ENCODE data around the gene USP17L12.
"Not testable (repeated sequence)": the region's sequence is repeated elsewhere in the genome, so short reads cannot be mapped to it uniquely, and the experiment has no call there.

The USP17L12 gene

DNA sequence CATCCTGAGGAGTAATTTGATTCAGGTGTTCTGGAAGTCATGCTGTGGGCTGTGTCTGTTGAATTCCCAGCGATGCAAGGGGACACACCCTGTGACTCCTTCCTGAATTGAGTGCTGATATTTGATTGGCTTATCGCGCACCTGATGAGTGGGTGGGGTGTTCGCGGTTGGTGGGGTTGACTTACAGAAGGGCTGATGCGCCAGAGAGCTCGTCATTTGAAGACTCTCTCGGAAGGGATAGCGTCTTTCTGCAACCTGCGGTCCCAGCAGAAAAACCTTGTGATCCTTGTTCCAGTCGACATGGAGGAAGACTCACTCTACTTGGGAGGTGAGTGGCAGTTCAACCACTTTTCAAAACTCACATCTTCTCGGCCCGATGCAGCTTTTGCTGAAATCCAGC lies at the start of gene USP17L12:
TSS of gene USP17L12 (plus strand) at position 301 of the 400 bp plus-strand sequence. CDS start at position 301, 0 bp downstream.
- not testable (repeated sequence) for DNase-seq (ENCODE audit: low read depth); H3K4me3 ChIP-seq (ENCODE audit: low read depth, low read length)

DNA sequence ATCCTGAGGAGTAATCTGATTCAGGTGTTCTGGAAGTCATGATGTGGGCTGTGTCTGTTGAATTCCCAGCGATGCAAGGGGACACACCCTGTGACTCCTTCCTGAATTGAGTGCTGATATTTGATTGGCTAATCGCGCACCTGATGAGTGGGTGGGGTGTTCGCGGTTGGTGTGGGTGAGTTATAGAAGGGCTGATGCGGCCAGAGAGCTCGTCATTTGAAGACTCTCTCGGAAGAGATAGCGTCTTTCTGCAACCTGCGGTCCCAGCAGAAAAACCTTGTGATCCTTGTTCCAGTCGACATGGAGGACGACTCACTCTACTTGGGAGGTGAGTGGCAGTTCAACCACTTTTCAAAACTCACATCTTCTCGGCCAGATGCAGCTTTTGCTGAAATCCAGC lies 9.6 kb upstream of the USP17L12 start, which contains the start of gene USP17L10:
TSS of gene USP17L10 (plus strand) at position 301 of the 400 bp plus-strand sequence. CDS start at position 301, 0 bp downstream.
- H3K4me3 ChIP-seq (ENCODE audit: low read depth, low read length); DNase-seq (ENCODE audit: low read depth): not testable (repeated sequence)

DNA sequence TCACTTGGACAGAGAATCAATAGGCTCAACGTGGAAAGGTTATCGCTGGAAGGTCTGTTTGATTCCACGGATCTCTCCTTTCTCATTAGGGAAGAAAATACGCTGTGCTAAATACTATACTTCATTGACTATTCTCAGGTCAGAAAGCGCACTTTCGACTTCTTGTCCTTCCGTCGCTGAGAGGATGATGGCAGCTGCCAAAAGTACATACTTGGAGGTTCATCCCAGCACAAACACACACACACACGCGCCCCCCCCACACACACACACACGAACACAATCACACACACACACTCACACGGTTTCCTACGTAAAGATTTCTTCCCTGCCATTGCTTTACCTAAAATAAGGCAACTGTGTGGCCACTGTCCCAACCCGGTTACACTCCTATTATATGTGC lies 5.3 kb upstream of the USP17L12 start:
- not testable (repeated sequence) for DNase-seq (ENCODE audit: low read depth); H3K4me3 ChIP-seq (ENCODE audit: low read depth, low read length)

DNA sequence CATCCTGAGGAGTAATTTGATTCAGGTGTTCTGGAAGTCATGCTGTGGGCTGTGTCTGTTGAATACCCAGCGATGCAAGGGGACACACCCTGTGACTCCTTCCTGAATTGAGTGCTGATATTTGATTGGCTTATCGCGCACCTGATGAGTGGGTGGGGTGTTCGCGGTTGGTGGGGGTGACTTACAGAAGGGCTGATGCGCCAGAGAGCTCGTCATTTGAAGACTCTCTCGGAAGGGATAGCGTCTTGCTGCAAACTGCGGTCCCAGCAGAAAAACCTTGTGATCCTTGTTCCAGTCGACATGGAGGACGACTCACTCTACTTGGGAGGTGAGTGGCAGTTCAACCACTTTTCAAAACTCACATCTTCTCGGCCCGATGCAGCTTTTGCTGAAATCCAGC lies 4.8 kb upstream of the USP17L12 start, which contains the start of gene USP17L11:
TSS of gene USP17L11 (plus strand) at position 301 of the 400 bp plus-strand sequence. CDS start at position 301, 0 bp downstream.
- H3K4me3 ChIP-seq (ENCODE audit: low read depth, low read length); DNase-seq (ENCODE audit: low read depth): not testable (repeated sequence)

DNA sequence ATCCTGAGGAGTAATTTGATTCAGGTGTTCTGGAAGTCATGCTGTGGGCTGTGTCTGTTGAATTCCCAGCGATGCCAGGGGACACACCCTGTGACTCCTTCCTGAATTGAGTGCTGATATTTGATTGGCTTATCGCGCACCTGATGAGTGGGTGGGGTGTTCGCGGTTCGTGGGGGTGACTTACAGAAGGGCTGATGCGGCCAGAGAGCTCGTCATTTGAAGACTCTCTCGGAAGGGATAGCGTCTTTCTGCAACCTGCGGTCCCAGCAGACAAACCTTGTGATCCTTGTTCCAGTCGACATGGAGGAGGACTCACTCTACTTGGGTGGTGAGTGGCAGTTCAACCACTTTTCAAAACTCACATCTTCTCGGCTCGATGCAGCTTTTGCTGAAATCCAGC lies 4.6 kb downstream of the USP17L12 start, which contains the start of gene USP17L13:
TSS of gene USP17L13 (plus strand) at position 301 of the 400 bp plus-strand sequence. CDS start at position 301, 0 bp downstream.
- not testable (repeated sequence) for H3K4me3 ChIP-seq (ENCODE audit: low read depth, low read length); DNase-seq (ENCODE audit: low read depth)

DNA sequence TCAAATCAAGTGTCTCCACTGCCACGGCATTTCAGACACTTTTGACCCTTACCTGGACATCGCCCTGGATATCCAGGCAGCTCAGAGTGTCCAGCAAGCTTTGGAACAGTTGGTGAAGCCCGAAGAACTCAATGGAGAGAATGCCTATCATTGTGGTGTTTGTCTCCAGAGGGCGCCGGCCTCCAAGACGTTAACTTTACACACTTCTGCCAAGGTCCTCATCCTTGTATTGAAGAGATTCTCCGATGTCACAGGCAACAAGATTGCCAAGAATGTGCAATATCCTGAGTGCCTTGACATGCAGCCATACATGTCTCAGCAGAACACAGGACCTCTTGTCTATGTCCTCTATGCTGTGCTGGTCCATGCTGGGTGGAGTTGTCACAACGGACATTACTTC lies 10.3 kb downstream of the USP17L12 start:
- not testable (repeated sequence) for H3K4me3 ChIP-seq (ENCODE audit: low read depth, low read length); DNase-seq (ENCODE audit: low read depth)

DNA sequence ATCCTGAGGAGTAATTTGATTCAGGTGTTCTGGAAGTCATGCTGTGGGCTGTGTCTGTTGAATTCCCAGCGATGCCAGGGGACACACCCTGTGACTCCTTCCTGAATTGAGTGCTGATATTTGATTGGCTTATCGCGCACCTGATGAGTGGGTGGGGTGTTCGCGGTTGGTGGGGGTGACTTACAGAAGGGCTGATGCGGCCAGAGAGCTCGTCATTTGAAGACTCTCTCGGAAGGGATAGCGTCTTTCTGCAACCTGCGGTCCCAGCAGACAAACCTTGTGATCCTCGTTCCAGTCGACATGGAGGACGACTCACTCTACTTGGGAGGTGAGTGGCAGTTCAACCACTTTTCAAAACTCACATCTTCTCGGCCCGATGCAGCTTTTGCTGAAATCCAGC lies 14.1 kb downstream of the USP17L12 start, which contains the start of gene USP17L15:
TSS of gene USP17L15 (plus strand) at position 301 of the 400 bp plus-strand sequence. CDS start at position 301, 0 bp downstream.
- DNase-seq (ENCODE audit: low read depth); H3K4me3 ChIP-seq (ENCODE audit: low read depth, low read length): not testable (repeated sequence)

DNA sequence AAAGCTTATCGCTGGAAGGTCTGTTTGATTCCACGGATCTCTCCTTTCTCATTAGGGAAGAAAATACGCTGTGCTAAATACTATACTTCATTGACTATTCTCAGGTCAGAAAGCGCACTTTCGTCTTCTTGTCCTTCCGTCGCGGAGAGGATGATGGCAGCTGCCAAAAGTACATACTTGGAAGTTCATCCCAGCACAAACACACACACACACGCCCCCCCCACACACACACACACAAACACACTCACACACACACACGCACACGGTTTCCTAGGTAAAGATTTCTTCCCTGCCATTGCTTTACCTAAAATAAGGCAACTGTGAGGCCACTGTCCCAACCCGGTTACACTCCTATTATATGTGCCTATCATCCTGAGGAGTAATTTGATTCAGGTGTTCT lies 18.5 kb downstream of the USP17L12 start:
- peak; percentile 0 for DNase-seq (ENCODE audit: low read depth)
- not testable (repeated sequence) for H3K4me3 ChIP-seq (ENCODE audit: low read depth, low read length)

GRCh38 chr4:9243579-9243978 lies 23.6 kb downstream of the USP17L12 start, which contains the start of gene USP17L17:
Gene USP17L17, plus strand, starts transcription at chr4:9243879. Its CDS starts 0 bp downstream, at chr4:9243879.
- DNase-seq (ENCODE audit: low read depth); H3K4me3 ChIP-seq (ENCODE audit: low read depth, low read length): not testable (repeated sequence)

GRCh38 chr4:9247953-9248680 lies 28.2 kb downstream of the USP17L12 start, which contains the start of gene USP17L18:
Gene USP17L18, plus strand, starts transcription at chr4:9248630. Its CDS starts 0 bp downstream, at chr4:9248630.
- DNase-seq (ENCODE audit: low read depth): peak; percentile 0
- H3K4me3 ChIP-seq (ENCODE audit: low read depth, low read length): not testable (repeated sequence)

- DNase-seq (ENCODE audit: low read depth): not testable (repeated sequence)
Observed at GRCh38 chr4:9253078-9253477, 33.1 kb downstream of the USP17L12 start, which contains the start of gene USP17L19. Gene USP17L19, plus strand, starts transcription at chr4:9253378. Its CDS starts 0 bp downstream, at chr4:9253378.

DNA sequence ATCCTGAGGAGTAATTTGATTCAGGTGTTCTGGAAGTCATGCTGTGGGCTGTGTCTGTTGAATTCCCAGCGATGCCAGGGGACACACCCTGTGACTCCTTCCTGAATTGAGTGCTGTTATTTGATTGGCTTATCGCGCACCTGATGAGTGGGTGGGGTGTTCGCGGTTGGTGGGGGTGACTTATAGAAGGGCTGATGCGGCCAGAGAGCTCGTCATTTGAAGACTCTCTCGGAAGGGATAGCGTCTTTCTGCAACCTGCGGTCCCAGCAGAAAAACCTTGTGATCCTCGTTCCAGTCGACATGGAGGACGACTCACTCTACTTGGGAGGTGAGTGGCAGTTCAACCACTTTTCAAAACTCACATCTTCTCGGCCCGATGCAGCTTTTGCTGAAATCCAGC lies 37.9 kb downstream of the USP17L12 start, which contains the start of gene USP17L20:
TSS of gene USP17L20 (plus strand) at position 301 of the 400 bp plus-strand sequence. CDS start at position 301, 0 bp downstream.
- DNase-seq (ENCODE audit: low read depth); H3K4me3 ChIP-seq (ENCODE audit: low read depth, low read length): not testable (repeated sequence)

More at GRCh38 chr4:9253078-9253477, 33.1 kb downstream of the USP17L12 start, which contains the start of gene USP17L19:
- not testable (repeated sequence) for H3K4me3 ChIP-seq (ENCODE audit: low read depth, low read length)

- H3K4me3 ChIP-seq (ENCODE audit: low read depth, low read length); DNase-seq (ENCODE audit: low read depth): not testable (repeated sequence)
Observed at GRCh38 chr4:9262572-9262971, 42.6 kb downstream of the USP17L12 start, which contains the start of gene USP17L21. Gene USP17L21, plus strand, starts transcription at chr4:9262872. Its CDS starts 0 bp downstream, at chr4:9262872.

DNA sequence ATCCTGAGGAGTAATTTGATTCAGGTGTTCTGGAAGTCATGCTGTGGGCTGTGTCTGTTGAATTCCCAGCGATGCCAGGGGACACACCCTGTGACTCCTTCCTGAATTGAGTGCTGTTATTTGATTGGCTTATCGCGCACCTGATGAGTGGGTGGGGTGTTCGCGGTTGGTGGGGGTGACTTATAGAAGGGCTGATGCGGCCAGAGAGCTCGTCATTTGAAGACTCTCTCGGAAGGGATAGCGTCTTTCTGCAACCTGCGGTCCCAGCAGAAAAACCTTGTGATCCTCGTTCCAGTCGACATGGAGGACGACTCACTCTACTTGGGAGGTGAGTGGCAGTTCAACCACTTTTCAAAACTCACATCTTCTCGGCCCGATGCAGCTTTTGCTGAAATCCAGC lies 47.4 kb downstream of the USP17L12 start, which contains the start of gene USP17L22:
TSS of gene USP17L22 (plus strand) at position 301 of the 400 bp plus-strand sequence. CDS start at position 301, 0 bp downstream.
- DNase-seq (ENCODE audit: low read depth); H3K4me3 ChIP-seq (ENCODE audit: low read depth, low read length): not testable (repeated sequence)
